SU-DHL-6 (cell line): ENCODE results near the gene KRTDAP.

Experiments
- EZH2phosphoT487 ChIP-seq: fragments of 200-600 bp; sonication (generic), shearing (Covaris generic); conservative IDR thresholded peaks from 2 replicates; pipeline ENCODE4 v1.6.1; 2018; ENCODE audit warnings: mild to moderate bottlenecking, antibody characterized with exemption, low read length, moderate library complexity, mixed read lengths
- TF ChIP-seq, protein P1 (sequence below): fragments of 200-600 bp; sonication (generic); IDR thresholded peaks from one replicate; pipeline ENCODE4 v1.5.1; 2017; ENCODE audit warnings: antibody characterized with exemption, mild to moderate bottlenecking, low read length, moderate library complexity; ENCODE audit not compliant: insufficient read depth, poor library complexity, severe bottlenecking

DNA sequence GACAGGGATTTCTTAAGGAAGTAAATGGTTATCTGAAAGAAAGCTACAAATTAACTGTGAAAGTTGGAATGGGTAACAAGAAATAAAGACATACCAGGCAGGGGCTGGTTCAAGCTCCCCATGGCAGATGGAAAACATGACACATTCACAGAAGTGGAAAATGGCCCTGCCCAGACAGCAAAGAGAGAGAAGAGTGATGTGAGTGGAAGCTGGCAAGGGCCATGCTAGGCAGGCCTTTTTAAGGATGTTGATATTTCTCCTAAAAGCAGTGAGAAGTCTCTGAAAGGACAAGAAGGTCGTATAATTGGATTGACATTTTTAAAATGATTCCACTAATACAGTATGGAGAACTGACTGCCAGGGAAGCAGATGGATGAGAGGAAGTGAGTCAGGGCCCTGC, 45.5 kb downstream of the KRTDAP start:
- TF ChIP-seq, protein P1, sequence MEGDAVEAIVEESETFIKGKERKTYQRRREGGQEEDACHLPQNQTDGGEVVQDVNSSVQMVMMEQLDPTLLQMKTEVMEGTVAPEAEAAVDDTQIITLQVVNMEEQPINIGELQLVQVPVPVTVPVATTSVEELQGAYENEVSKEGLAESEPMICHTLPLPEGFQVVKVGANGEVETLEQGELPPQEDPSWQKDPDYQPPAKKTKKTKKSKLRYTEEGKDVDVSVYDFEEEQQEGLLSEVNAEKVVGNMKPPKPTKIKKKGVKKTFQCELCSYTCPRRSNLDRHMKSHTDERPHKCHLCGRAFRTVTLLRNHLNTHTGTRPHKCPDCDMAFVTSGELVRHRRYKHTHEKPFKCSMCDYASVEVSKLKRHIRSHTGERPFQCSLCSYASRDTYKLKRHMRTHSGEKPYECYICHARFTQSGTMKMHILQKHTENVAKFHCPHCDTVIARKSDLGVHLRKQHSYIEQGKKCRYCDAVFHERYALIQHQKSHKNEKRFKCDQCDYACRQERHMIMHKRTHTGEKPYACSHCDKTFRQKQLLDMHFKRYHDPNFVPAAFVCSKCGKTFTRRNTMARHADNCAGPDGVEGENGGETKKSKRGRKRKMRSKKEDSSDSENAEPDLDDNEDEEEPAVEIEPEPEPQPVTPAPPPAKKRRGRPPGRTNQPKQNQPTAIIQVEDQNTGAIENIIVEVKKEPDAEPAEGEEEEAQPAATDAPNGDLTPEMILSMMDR = no peak
- no peak for TF ChIP-seq EZH2phosphoT487
